KMS-11 (cell line): ENCODE data around the gene KAT14.

Source experiments
- H2AFZ ChIP-seq: fragments of 200-600 bp; sonication (generic); 2 replicates; pipeline ENCODE4 v1.6.1; 2016; ENCODE audit warnings: antibody characterized with exemption, mixed run types, low read depth
- H3K27ac ChIP-seq: fragments of 200-600 bp; sonication (generic); 2 replicates; pipeline ENCODE4 v1.6.1; 2016; ENCODE audit warnings: mild to moderate bottlenecking, mixed run types
- H3K27me3 ChIP-seq: fragments of 200-600 bp; sonication (generic); 2 replicates; pipeline ENCODE4 v1.6.1; 2017; ENCODE audit warnings: mild to moderate bottlenecking, low read depth, mixed run types, moderate library complexity; ENCODE audit not compliant: insufficient read depth
- H3K36me3 ChIP-seq: fragments of 200-600 bp; sonication (generic); 2 replicates; pipeline ENCODE4 v1.6.1; 2017; ENCODE audit warnings: mild to moderate bottlenecking, mixed run types; ENCODE audit not compliant: insufficient read depth
- H3K4me1 ChIP-seq: fragments of 200-600 bp; sonication (generic); 2 replicates; pipeline ENCODE4 v1.6.1; 2016; ENCODE audit warnings: mild to moderate bottlenecking, low read depth, mixed run types; ENCODE audit not compliant: poor library complexity, severe bottlenecking
- H3K4me2 ChIP-seq: fragments of 200-600 bp; sonication (generic); 2 replicates; pipeline ENCODE4 v1.7.0; 2016; ENCODE audit warnings: mild to moderate bottlenecking, mixed run types
- H3K4me3 ChIP-seq: fragments of 200-600 bp; sonication (generic); IDR thresholded peaks from 2 replicates; pipeline ENCODE4 v1.6.1; 2017; ENCODE audit warnings: low read depth, low read length, mixed read lengths; ENCODE audit not compliant: insufficient read depth
- H3K79me2 ChIP-seq: fragments of 200-600 bp; sonication (generic); 2 replicates; pipeline ENCODE4 v1.6.1; 2016; ENCODE audit warnings: low read depth, mixed run types; ENCODE audit not compliant: insufficient read depth
- H3K9ac ChIP-seq: fragments of 200-600 bp; sonication (generic); 2 replicates; pipeline ENCODE4 v1.6.1; 2016; ENCODE audit warnings: mild to moderate bottlenecking, mixed run types
- H4K20me1 ChIP-seq: fragments of 200-600 bp; sonication (generic); 2 replicates; pipeline ENCODE4 v1.6.1; 2016; ENCODE audit warnings: mild to moderate bottlenecking, mixed run types; ENCODE audit not compliant: insufficient read depth
- CTCF ChIP-seq: fragments of 200-600 bp; sonication (generic); conservative IDR thresholded peaks from 2 replicates; pipeline ENCODE4 v1.6.1; 2017; ENCODE audit warnings: low read depth, mild to moderate bottlenecking, antibody characterized with exemption, low read length, moderate library complexity, mixed read lengths

The KAT14 gene

GRCh38 chr20:18166241-18166881 is 28.7 kb downstream of the KAT14 start:
- Histone ChIP-seq H3K27ac (no peak overlapping the region), H2AFZ (no peak overlapping the region), H3K36me3 (no peaks in the 10 kb centered on the region), H3K4me2 (no peak overlapping the region), H3K4me1 (no peaks in the 10 kb centered on the region), H3K4me3 (no peak overlapping the region), H3K79me2 (no peaks in the 10 kb centered on the region), H4K20me1 (no peaks in the 10 kb centered on the region), H3K9ac (no peak overlapping the region), H3K27me3 (no peaks in the 10 kb centered on the region)
- no peak for TF ChIP-seq CTCF

GRCh38 chr20:18166950-18167349 is 29.3 kb downstream of the KAT14 start:
- Histone ChIP-seq H3K79me2 (no peaks in the 10 kb centered on the region), H3K4me3 (no peak overlapping the region), H3K27ac (no peak overlapping the region), H3K4me1 (no peaks in the 10 kb centered on the region), H2AFZ (no peak overlapping the region), H3K9ac (no peak overlapping the region), H3K27me3 (no peaks in the 10 kb centered on the region), H3K4me2 (no peak overlapping the region), H4K20me1 (no peaks in the 10 kb centered on the region), H3K36me3 (no peaks in the 10 kb centered on the region)
- TF ChIP-seq CTCF, result no peak

- TF ChIP-seq CTCF, result no peak
- Histone ChIP-seq H3K36me3 (no peaks in the 10 kb centered on the region), H3K4me2 (no peak overlapping the region), H3K79me2 (no peaks in the 10 kb centered on the region), H3K4me3 (no peak overlapping the region), H3K4me1 (no peaks in the 10 kb centered on the region), H3K27me3 (no peaks in the 10 kb centered on the region), H3K9ac (no peak overlapping the region), H3K27ac (no peak overlapping the region), H4K20me1 (no peaks in the 10 kb centered on the region), H2AFZ (no peak overlapping the region)
Observed at GRCh38 chr20:18172379-18172778, 34.7 kb downstream of the KAT14 start.

GRCh38 chr20:18174906-18175683 is 37.4 kb downstream of the KAT14 start:
- TF ChIP-seq CTCF, result no peak
- Histone ChIP-seq H3K9ac (no peak overlapping the region), H2AFZ (no peak overlapping the region), H3K4me2 (no peak overlapping the region), H3K27me3 (no peaks in the 10 kb centered on the region), H3K4me3 (no peak overlapping the region), H3K36me3 (no peaks in the 10 kb centered on the region), H3K27ac (no peak overlapping the region), H3K79me2 (no peaks in the 10 kb centered on the region), H3K4me1 (no peaks in the 10 kb centered on the region), H4K20me1 (no peaks in the 10 kb centered on the region)
